Measurements from ENCODE around the gene GRHL1. TPM values are rescaled to one million over a fixed set of nuclear protein-coding genes. Genes with fewer than 3 reads are reported as not detected.
"Not testable (repeated sequence)": the region's sequence is repeated elsewhere in the genome, so short reads cannot be mapped to it uniquely, and the experiment has no call there.

The GRHL1 gene
- total and polyA plus RNA-seq, 2 experiments from 2014 or later, result 2.9 to 4.2 TPM

DNA sequence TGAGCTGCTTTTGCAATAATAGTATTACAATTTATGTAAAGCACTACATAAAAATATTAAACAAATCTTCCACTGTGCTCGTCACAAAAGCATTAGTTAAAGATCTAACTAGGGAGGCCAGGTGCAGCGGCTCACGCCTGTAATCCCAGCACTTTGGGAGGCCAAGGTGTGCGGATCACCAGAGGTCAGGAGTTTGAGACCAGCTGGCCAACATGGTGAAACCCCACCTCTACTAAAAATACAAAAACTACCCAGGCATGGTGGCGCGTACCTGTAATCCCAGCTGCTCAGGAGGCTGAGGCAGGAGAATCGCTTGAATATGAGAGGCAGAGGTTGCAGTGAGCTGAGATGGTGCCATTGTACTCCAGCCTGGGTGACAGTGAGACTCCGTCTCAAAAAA is 79.3 kb downstream of the GRHL1 start:
- H4K20me1 ChIP-seq (replicated peaks; ENCODE audit: insufficient read depth); H3K36me3 ChIP-seq (ENCODE audit: insufficient read depth); H3K4me2 ChIP-seq; H3K27ac ChIP-seq (ENCODE audit: low read depth); H3K36me3 Mint-ChIP-seq (ENCODE audit: low read depth); H2AFZ ChIP-seq; H3K9me3 Mint-ChIP-seq; H3K4me3 ChIP-seq; H3K79me2 ChIP-seq (replicated peaks; ENCODE audit: insufficient read depth); ATAC-seq; H3K27me3 Mint-ChIP-seq (ENCODE audit: insufficient read depth, low read depth, poor library complexity); H3K4me3 Mint-ChIP-seq; H3K27ac Mint-ChIP-seq; H3F3A ChIP-seq (replicated peaks; ENCODE audit: low read depth); H3K27me3 ChIP-seq (ENCODE audit: insufficient read depth); H3K9me2 ChIP-seq (ENCODE audit: insufficient read depth); DNase-seq (ENCODE audit: low spot score): not testable (repeated sequence)
- peaks cover 16% of the 10 kb centered on the region for H3K4me1 Mint-ChIP-seq
- H3K4me1 ChIP-seq (ENCODE audit: insufficient read depth), result peaks cover 17% of the 10 kb centered on the region

DNA sequence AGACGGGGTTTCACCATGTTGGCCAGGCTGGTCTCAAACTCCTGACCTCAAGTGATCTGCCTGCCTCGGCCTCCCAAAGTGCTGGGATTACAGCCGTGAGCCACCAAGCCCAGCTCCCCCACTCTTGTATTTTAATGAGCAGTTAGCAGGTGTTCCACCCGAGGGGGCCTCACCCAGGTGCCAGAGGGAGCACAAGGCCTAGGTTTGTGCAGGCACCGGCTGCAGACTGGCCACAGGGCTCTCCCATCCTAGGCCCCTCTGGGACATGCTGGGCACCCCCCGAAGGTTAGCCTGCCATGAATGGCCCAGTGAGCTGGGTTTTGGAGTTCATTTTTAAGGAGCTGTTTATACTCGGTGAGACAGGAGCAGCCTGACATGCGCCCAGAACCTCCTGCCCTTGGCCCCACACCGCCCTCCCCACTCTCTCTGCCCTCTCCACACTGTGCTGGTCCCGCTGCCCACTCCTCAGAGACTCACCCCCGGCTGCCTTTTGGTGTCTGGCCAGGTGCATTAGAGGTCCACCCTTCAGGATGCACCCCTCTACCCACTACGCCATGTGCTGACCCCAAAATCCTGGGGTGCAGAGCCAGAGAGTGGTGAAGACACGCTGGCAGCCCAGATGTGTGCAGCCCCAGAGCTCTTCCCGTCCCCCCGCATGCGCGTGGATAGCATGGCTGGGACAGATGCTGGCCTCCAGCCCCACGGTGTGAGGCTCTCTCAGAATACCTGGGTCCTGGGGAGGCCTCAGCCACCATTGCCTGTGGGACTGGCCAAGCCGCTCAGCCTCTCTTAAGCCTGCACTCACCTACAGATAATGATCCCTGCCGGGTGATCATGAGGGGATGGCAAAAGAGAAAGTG is 80.6 kb downstream of the GRHL1 start:
- no peak for ATAC-seq
- Histone ChIP-seq H3K79me2 (replicated peaks; ENCODE audit: insufficient read depth) (no peaks in the 10 kb centered on the region), H3K4me2 (no peak overlapping the region), H3K27ac (ENCODE audit: low read depth) (no peak overlapping the region), H3K27me3 (ENCODE audit: insufficient read depth) (no peaks in the 10 kb centered on the region), H2AFZ (peak overlapping the region; percentile 52; the same call in 1 of the 2 replicates), H3F3A (replicated peaks; ENCODE audit: low read depth) (no peaks in the 10 kb centered on the region), H3K36me3 (ENCODE audit: insufficient read depth) (no peaks in the 10 kb centered on the region), H3K4me3 (no peak overlapping the region), H4K20me1 (replicated peaks; ENCODE audit: insufficient read depth) (no peaks in the 10 kb centered on the region), H3K9me2 (ENCODE audit: insufficient read depth) (no peaks in the 10 kb centered on the region), H3K4me1 (ENCODE audit: insufficient read depth) (peaks cover 17% of the 10 kb centered on the region)
- peaks cover 4% of the 10 kb centered on the region for H3K27me3 Mint-ChIP-seq (ENCODE audit: insufficient read depth, low read depth, poor library complexity)
- H3K27ac Mint-ChIP-seq, result no peak overlapping the region
- H3K9me3 Mint-ChIP-seq, result no peaks in the 10 kb centered on the region
- H3K36me3 Mint-ChIP-seq (ENCODE audit: low read depth), result no peaks in the 10 kb centered on the region
- H3K4me3 Mint-ChIP-seq, result no peak overlapping the region
- peaks cover 16% of the 10 kb centered on the region for H3K4me1 Mint-ChIP-seq
- DNase-seq (ENCODE audit: low spot score), result no peak
- TF ChIP-seq EZH2phosphoT487 (IDR thresholded peaks at IDR 0.05; ENCODE audit: unreplicated experiment) (no peak), ZNF331 (CRISPR knock-in tag; IDR thresholded peaks at IDR 0.05; ENCODE audit: low read depth) (no peak), EZH2 (IDR thresholded peaks at IDR 0.05; ENCODE audit: low read depth, unreplicated experiment) (no peak), CTCF (conservative IDR thresholded peaks at IDR 0.05; ENCODE audit: low read depth in 2 of 2) (no peak), NANOG (IDR thresholded peaks at IDR 0.05; ENCODE audit: borderline replicate concordance) (no peak), ZNF462 (CRISPR knock-in tag; IDR thresholded peaks at IDR 0.05) (no peak), ZNF114 (CRISPR knock-in tag; IDR thresholded peaks at IDR 0.05) (no peak)
- TF ChIP-seq, protein P1, sequence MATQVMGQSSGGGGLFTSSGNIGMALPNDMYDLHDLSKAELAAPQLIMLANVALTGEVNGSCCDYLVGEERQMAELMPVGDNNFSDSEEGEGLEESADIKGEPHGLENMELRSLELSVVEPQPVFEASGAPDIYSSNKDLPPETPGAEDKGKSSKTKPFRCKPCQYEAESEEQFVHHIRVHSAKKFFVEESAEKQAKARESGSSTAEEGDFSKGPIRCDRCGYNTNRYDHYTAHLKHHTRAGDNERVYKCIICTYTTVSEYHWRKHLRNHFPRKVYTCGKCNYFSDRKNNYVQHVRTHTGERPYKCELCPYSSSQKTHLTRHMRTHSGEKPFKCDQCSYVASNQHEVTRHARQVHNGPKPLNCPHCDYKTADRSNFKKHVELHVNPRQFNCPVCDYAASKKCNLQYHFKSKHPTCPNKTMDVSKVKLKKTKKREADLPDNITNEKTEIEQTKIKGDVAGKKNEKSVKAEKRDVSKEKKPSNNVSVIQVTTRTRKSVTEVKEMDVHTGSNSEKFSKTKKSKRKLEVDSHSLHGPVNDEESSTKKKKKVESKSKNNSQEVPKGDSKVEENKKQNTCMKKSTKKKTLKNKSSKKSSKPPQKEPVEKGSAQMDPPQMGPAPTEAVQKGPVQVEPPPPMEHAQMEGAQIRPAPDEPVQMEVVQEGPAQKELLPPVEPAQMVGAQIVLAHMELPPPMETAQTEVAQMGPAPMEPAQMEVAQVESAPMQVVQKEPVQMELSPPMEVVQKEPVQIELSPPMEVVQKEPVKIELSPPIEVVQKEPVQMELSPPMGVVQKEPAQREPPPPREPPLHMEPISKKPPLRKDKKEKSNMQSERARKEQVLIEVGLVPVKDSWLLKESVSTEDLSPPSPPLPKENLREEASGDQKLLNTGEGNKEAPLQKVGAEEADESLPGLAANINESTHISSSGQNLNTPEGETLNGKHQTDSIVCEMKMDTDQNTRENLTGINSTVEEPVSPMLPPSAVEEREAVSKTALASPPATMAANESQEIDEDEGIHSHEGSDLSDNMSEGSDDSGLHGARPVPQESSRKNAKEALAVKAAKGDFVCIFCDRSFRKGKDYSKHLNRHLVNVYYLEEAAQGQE (IDR thresholded peaks at IDR 0.05; ENCODE audit: unreplicated experiment), result no peak
